HS-27A (cell line): ENCODE results near the gene NRG3.
"Not testable (repeated sequence)": the region's sequence is repeated elsewhere in the genome, so short reads cannot be mapped to it uniquely, and the experiment has no call there.

Source experiments
- DNase-seq: peaks from one replicate; pipeline ENCODE4 v3.0.0-alpha.2; 2012; ENCODE audit warnings: low read depth, missing footprints

NRG3 gene

DNA sequence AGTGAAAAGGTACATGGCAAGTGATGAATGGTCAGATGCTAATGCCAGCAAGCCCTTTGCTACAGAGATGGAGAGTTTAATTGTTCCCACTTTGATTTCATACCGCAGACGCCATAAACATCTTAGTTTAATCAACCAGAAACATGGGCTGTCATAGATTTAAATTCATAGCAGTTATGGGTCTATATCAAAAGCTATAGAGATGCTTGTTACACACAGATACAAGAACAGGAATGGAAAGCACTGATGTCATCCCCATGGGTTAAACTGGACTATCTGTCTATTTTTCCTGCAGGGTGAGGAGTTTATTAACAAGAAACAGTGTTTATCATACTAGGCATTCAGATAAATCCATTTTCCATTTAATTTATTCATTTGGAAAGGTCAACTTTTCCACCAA is 409.2 kb downstream of the NRG3 start:
- DNase-seq, result no peak

DNA sequence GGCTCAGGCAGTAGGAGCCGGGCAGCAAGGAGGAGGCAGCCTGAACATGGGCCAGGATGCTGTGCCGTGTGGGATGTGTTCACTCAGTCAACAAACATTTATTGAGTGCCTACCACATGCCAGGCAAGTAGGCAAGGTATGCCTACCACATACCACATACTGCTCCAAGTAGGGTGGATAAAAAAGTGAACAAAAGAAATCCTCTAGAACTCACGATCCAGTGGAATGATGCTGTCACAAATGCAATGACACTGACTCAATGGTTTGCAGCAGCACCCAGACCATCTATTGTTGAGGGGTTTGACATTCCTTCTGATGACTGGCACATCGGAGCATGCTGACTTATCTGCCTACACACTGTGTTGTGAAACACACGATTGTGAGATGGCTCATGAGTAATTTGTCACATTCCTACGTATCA is 413.5 kb downstream of the NRG3 start:
- no peak for DNase-seq

DNA sequence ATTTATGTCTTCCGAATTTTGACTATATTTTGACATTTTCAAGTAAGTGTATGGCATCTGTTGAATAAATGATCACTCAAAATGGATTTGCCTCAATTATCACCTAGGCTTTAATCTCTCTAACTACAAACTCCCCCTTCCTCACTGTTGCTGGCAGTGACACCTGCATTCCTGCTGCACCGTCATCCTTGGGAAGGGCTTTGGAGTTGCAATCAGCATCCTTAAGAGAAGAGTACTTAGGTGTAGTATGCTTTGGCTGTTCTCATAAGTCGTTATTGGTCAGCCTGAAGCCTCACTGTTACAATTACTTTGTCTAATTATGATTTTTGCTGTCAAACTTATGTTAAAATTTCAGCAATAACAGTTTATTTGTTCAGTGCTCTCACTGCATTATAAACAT is 415.0 kb downstream of the NRG3 start:
- DNase-seq, result no peak

- no peak for DNase-seq
Measured at GRCh38 chr10:82294874-82295378, 419.9 kb downstream of the NRG3 start.

DNA sequence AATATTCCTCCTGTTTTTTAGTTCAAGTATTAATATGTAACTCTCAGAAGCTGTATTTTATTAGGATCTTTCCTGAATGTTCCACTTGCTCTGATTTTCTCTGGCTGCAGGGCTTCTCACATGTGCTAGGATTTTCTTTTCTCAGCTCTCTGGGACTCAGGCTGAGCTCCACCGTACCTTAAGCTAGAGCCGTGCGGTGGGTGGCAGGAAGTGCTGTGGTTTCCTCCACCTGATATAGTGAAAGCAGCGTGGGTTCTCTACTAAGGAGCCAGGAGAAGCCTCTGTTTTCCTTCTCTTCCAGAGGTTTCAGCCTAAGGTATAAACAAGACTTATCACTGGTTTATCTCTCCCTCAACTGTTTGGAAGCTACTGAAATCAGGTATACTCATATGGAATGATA is 433.6 kb downstream of the NRG3 start:
- no peak for DNase-seq

DNA sequence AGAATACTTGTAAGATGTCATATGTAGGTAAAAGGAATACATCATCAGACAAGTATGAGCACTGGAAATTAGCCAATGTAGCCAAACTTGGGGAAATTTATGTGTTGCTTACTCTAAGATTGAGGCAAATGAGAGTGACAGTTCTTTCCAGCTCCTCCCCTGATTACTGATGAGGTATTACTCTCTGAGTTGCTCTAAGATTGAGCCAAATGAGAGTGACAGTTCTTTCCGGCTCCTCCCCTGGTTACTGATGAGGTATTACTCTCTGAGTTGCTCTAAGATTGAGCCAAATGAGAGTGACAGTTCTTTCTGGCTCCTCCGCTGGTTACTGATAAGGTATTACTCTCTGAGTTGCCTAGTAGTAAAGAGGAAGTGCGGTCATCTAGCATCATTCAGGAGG is 435.8 kb downstream of the NRG3 start:
- DNase-seq, result no peak

DNA sequence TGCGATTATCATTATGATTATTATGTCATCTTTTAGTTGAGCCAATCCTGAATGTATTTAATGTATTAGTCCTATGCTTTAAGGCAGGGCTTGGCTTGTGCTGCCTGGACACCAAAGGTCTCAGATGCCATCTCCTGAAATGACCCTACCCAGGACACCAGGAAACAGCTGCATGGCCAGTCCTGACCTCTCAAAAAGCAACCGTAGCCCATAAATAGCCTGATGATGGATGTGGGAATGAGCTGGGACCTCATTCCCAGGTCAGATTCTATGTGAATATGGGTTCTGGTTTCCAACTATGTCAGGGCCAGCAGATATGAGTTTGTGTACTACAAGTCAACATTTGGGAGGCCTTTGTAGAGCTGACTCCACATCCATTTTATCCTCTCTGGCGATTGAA is 438.4 kb downstream of the NRG3 start:
- DNase-seq, result no peak

DNA sequence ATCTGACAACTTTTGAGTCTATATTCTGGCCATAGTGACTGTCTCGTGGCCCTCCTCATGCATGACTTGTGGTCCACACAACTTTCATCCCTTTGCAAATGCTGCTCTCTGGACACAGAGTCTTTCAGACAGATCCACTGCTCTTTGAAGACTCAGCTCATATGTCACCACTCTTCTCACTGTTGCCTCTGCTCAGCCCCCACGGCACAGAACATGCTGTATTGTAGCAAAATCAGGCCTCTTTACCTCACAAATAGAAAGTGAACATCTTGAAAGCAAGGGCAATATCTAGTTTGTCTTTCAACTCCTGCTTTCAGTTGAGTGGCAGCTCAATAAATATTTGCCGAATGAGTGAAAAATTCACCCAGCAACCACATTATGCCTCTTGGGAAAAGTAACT is 443.5 kb downstream of the NRG3 start:
- no peak for DNase-seq

DNA sequence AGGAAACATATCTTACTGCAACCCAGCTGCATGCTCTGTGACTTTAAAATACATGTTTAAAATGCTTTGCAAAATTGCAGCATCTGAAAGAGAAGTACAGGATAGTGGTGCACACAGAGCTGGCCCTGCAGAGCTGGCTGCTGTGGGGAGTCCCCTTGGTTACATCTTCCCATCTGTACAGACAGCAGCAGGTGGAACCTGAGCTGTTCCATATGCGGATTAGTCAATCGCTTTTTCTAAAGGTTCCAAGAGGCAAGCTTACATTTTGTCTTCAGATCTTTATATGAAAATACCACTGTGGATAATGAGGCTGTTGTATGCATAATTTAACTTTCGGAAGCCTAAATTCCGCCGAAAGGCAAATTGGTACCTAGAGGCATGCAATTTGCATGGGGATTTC is 444.1 kb downstream of the NRG3 start:
- DNase-seq, result no peak

GRCh38 chr10:82319562-82319961 is 444.6 kb downstream of the NRG3 start:
- DNase-seq, result no peak

GRCh38 chr10:82321724-82322123 is 446.7 kb downstream of the NRG3 start:
- DNase-seq, result no peak

- DNase-seq, result no peak
Measured at GRCh38 chr10:82331716-82332115, 456.7 kb downstream of the NRG3 start.

DNA sequence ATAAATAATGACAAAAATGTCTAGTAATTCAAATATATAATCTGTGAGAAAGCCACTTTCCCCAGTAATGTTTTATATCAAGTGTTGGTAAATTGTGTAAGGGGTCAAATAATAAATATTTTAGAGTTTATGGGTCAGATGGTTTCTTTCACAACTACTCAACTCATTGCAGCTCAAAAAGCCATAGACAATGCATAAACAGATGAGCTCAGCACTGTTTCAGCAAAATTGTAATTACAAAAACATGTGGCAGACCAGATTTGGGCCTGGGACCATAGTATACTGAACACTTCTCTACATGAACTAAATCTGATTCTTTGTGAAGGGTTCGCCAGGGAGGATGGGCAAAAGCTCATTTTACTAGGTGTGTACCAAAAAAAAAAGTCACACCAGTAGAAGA is 460.8 kb downstream of the NRG3 start:
- DNase-seq, result no peak

DNA sequence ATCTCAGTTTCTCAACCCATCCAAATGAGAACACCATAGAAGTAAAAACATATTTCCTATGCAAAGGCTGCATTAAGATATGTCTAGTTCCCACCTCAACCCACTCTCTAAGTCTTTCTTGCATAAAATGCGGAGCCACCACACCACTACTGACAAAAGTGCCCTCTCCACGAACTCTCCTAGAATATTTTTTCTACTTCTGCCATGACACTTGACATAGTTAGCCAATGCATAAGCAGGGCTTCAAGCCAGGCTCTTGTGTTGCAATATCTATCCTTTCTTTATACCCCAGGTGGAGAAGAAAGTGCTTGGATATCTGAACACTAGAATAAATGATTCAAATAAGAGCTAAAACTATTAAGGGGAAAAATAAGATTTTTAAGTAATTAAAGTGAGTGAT is 465.2 kb downstream of the NRG3 start:
- no peak for DNase-seq

- DNase-seq, result not testable (repeated sequence)
Measured at GRCh38 chr10:82349590-82349989, 474.6 kb downstream of the NRG3 start.

GRCh38 chr10:82353381-82353780 is 478.4 kb downstream of the NRG3 start:
- no peak for DNase-seq

- no peak for DNase-seq
Measured at GRCh38 chr10:82358486-82359099, 483.6 kb downstream of the NRG3 start.

- no peak for DNase-seq
Measured at GRCh38 chr10:82361256-82361655, 486.3 kb downstream of the NRG3 start.

DNA sequence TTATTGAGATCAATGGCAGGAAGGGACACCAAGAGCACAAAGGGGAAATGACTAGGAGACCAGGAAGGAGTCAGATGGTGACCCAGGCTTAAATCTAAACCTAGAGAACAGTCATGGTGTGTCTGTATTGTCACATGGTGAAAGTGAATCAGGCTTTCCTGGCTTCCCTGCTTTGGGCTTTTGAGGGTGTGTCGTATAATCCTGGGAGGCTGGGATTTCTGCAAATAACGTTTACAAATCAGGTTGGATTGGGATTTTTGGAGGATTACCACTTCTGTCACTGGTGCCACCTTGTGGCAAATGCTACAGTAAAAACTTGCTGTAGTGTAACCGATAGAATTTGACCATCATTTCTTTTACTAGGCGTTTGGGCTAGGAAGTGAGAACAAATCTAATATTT is 502.6 kb downstream of the NRG3 start:
- no peak for DNase-seq

GRCh38 chr10:82378146-82378545 is 503.2 kb downstream of the NRG3 start:
- DNase-seq, result no peak

DNA sequence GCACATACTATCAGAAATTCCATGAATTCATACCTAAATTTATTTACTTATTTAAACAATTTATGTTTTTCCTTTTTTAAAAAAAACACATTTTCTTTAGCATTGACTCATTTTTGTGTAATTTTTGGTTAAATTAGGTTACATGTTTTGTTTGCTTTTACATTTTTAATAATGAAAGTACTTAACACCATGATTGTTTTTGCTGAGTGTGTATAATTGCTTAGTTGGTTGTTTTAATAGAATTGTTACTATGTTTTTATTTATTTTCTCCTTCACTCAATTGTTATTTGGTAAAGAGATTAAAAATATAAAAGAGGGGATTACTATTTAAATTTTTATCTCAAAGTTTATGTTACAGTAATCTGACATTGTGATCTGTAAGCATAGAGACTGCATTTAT is 508.4 kb downstream of the NRG3 start:
- DNase-seq, result no peak

- no peak for DNase-seq
Measured at GRCh38 chr10:82390866-82391658, 516.1 kb downstream of the NRG3 start.

- DNase-seq, result no peak
Measured at GRCh38 chr10:82391971-82392370, 517.0 kb downstream of the NRG3 start.

- DNase-seq, result no peak
Measured at GRCh38 chr10:82392533-82392932, 517.5 kb downstream of the NRG3 start.
